Osteoblast (primary cell): ENCODE data around the gene PIGN. TPM values are rescaled to one million over a fixed set of nuclear protein-coding genes. Genes with fewer than 3 reads are reported as not detected.
A peak's percentile ranks its signal among the peaks of the same experiment; 100 is the strongest.

Experiments used
- DNase-seq: peaks from one replicate; pipeline ENCODE4 v3.0.0; 2011; ENCODE audit warnings: low spot score, mixed read lengths; ENCODE audit not compliant: insufficient read length; ENCODE audit errors: missing footprints
- H2AFZ ChIP-seq: 2 replicates; pipeline ENCODE4 v1.6.0; 2011; ENCODE audit warnings: mild to moderate bottlenecking, low read length
- H3K27ac ChIP-seq: 2 replicates; pipeline ENCODE4 v1.5.1; 2011; ENCODE audit warnings: mild to moderate bottlenecking, low read depth, low read length, moderate library complexity
- H3K27me3 ChIP-seq: 2 replicates; pipeline ENCODE4 v1.6.0; 2012; ENCODE audit warnings: mild to moderate bottlenecking, control low read depth, inconsistent platforms, low read length, moderate library complexity; ENCODE audit not compliant: insufficient read depth
- H3K36me3 ChIP-seq: 2 replicates; pipeline ENCODE4 v1.5.1; 2011; ENCODE audit warnings: mild to moderate bottlenecking, low read length, control low read depth, moderate library complexity; ENCODE audit not compliant: insufficient read depth
- H3K4me1 ChIP-seq: 2 replicates; pipeline ENCODE4 v1.5.1; 2011; ENCODE audit warnings: mild to moderate bottlenecking, low read length, control low read depth, moderate library complexity; ENCODE audit not compliant: insufficient read depth
- H3K4me2 ChIP-seq: 2 replicates; pipeline ENCODE4 v1.6.0; 2011; ENCODE audit warnings: mild to moderate bottlenecking, low read length; ENCODE audit not compliant: insufficient read depth
- H3K4me3 ChIP-seq: fragments of 200-600 bp; sonication (generic); 3 replicates; pipeline ENCODE4 v1.5.1; 2012; ENCODE audit warnings: mild to moderate bottlenecking, low read length, inconsistent platforms; ENCODE audit not compliant: insufficient read depth
- H3K79me2 ChIP-seq: 2 replicates; pipeline ENCODE4 v1.6.0; 2012; ENCODE audit warnings: mild to moderate bottlenecking, low read length, control low read depth, inconsistent platforms; ENCODE audit not compliant: insufficient read depth
- H3K9me3 ChIP-seq: 2 replicates; pipeline ENCODE4 v1.5.1; 2011; ENCODE audit warnings: low read depth, low read length, control low read depth
- H4K20me1 ChIP-seq: 2 replicates; pipeline ENCODE4 v1.6.0; 2012; ENCODE audit warnings: mild to moderate bottlenecking, low read length, control low read depth; ENCODE audit not compliant: insufficient read depth
- CTCF ChIP-seq: IDR thresholded peaks from 2 replicates; pipeline ENCODE4 v1.5.1; 2011; ENCODE audit warnings: mild to moderate bottlenecking, low read depth, low read length, moderate library complexity; ENCODE audit errors: extremely low read depth
- total RNA-seq: library from RNA; depleted of rRNA; stranded (reverse); fragments of >200 nt; gene quantifications from 2 replicates; pipeline ENCODE4 v1.2.3, GENCODE V29; 2012

The PIGN gene
- total RNA-seq, 1 donor: 44.2 TPM

- TF ChIP-seq CTCF: peak; percentile 99
- H2AFZ ChIP-seq: no peak overlapping the region
- no peaks in the 10 kb centered on the region for H3K36me3 ChIP-seq
- H3K79me2 ChIP-seq: peaks cover 28% of the 10 kb centered on the region
- peaks cover 11% of the 10 kb centered on the region for H3K4me1 ChIP-seq
- no peak overlapping the region for H3K4me3 ChIP-seq
- H3K9me3 ChIP-seq: no peaks in the 10 kb centered on the region
- peaks cover 11% of the 10 kb centered on the region for H4K20me1 ChIP-seq
- no peak overlapping the region for H3K27ac ChIP-seq
- no peaks in the 10 kb centered on the region for H3K27me3 ChIP-seq
- no peak for DNase-seq
- H3K4me2 ChIP-seq: no peak overlapping the region
Measured at GRCh38 chr18:62183578-62184195, 3.2 kb downstream of the PIGN start.

DNA sequence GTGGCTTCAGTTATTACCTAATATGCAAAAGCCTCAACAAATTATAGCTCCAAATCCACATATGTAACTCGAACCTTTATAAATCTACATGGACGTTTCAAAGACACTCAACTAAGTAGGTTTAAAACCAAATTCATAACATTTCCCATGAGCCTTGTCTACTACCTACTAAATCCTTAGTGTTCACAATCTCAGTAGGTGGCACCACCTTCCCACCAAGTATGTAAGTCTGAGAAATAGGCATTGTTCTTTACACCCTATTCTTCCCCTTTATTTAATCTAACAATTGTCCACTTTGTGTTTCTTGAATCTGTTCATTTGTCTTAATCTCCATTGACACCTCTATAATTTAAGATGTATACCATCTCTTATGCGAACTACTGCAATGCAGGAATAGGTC lies 4.6 kb downstream of the PIGN start:
- Histone ChIP-seq H2AFZ (no peak overlapping the region), H3K4me2 (no peak overlapping the region), H3K4me3 (no peak overlapping the region), H4K20me1 (peaks cover 5% of the 10 kb centered on the region), H3K27me3 (no peaks in the 10 kb centered on the region), H3K9me3 (no peaks in the 10 kb centered on the region), H3K27ac (no peak overlapping the region), H3K4me1 (peaks cover 6% of the 10 kb centered on the region), H3K36me3 (no peaks in the 10 kb centered on the region), H3K79me2 (peaks cover 13% of the 10 kb centered on the region)
- TF ChIP-seq CTCF: no peak
- no peak for DNase-seq

- Histone ChIP-seq H3K4me1 (peaks cover 5% of the 10 kb centered on the region), H3K79me2 (peaks cover 9% of the 10 kb centered on the region), H3K36me3 (no peaks in the 10 kb centered on the region), H3K4me3 (no peak overlapping the region), H2AFZ (no peak overlapping the region), H3K27ac (no peak overlapping the region), H3K27me3 (no peaks in the 10 kb centered on the region), H3K4me2 (no peak overlapping the region), H3K9me3 (no peaks in the 10 kb centered on the region), H4K20me1 (peaks cover 7% of the 10 kb centered on the region)
- DNase-seq: no peak
- TF ChIP-seq CTCF: no peak
Measured at GRCh38 chr18:62179213-62179612, 7.6 kb downstream of the PIGN start.

DNA sequence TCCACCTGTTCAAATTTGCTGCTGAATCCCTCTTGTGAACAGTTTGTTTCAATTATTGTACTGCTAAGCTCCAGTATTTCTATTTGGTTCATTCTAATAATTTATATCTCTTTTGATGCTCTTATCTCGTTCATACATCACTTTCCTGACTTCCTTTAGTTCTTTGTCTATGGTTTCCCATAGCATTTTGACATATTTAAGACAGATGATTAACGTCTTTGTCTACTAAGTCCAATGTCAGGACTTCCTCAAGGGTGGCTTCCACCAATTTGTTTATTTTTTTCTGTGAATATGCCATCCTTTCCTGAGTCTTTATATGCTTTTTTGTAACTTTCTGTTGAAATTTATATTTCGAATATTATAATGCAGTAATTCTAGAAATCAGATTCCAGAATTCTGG lies 9.6 kb downstream of the PIGN start:
- TF ChIP-seq CTCF: no peak
- Histone ChIP-seq H3K27ac (no peak overlapping the region), H3K4me3 (no peak overlapping the region), H2AFZ (no peak overlapping the region), H3K79me2 (peaks cover 6% of the 10 kb centered on the region), H3K27me3 (no peaks in the 10 kb centered on the region), H3K4me2 (no peak overlapping the region), H3K9me3 (no peaks in the 10 kb centered on the region), H4K20me1 (peaks cover 2% of the 10 kb centered on the region), H3K36me3 (no peaks in the 10 kb centered on the region), H3K4me1 (peaks cover 5% of the 10 kb centered on the region)
- no peak for DNase-seq
